Activated naive CD8-positive, alpha-beta T cell treated with anti-CD3 and anti-CD28 coated beads, Interleukin-2, amount 10 ng/mL, durations not matched to agents 7 days and 5 days (primary cell): ENCODE results near the gene FRYL. TPM values are rescaled to one million over a fixed set of nuclear protein-coding genes. Genes with fewer than 3 reads are reported as not detected.

Experiments
- ATAC-seq: fragments of 150-1000 bp; cut with Tn5 transposase; one replicate; pipeline ENCODE4 v1.10.0; 2021; ENCODE audit warnings: low read depth, moderate library complexity
- POLR2A ChIA-PET: fragments of 350-600 bp; sonication (Branson Sonifier 250); formaldehyde crosslinking; loops from one replicate; lab custom pipeline; 2021; ENCODE audit warnings: antibody characterized with exemption; lab: Charles Lee
- DNase-seq: peaks from one replicate; pipeline ENCODE4 v3.0.0; 2021
- H3K27ac Mint-ChIP-seq: one replicate; pipeline ENCODE4 v1.8.0; 2022; ENCODE audit warnings: mild to moderate bottlenecking, mixed read lengths
- H3K27me3 Mint-ChIP-seq: one replicate; pipeline ENCODE4 v1.8.0; 2022; ENCODE audit warnings: mild to moderate bottlenecking, moderate library complexity, mixed read lengths
- H3K36me3 Mint-ChIP-seq: one replicate; pipeline ENCODE4 v1.8.0; 2021; ENCODE audit warnings: mild to moderate bottlenecking, mixed read lengths
- H3K4me1 Mint-ChIP-seq: one replicate; pipeline ENCODE4 v1.8.0; 2021; ENCODE audit warnings: mixed read lengths
- H3K4me3 Mint-ChIP-seq: one replicate; pipeline ENCODE4 v1.8.0; 2022; ENCODE audit warnings: mild to moderate bottlenecking, moderate library complexity, mixed read lengths
- H3K9me3 Mint-ChIP-seq: one replicate; pipeline ENCODE4 v1.8.0; 2021; ENCODE audit warnings: mixed read lengths
- total RNA-seq, 2 experiments: library from RNA; stranded (reverse); gene quantifications; one replicate each; pipeline ENCODE4 v1.2.3, GENCODE V29; 2021

FRYL gene
- total RNA-seq, 2 experiments from 2014 or later = 95.9 to 114 TPM

GRCh38 chr4:48542888-48543287, 237.2 kb downstream of the FRYL start:
- no peak overlapping the region for H3K27ac Mint-ChIP-seq

GRCh38 chr4:48539597-48539996, 240.5 kb downstream of the FRYL start:
- no peaks in the 10 kb centered on the region for H3K4me1 Mint-ChIP-seq
- no peak for ATAC-seq
- no peak overlapping the region for H3K27ac Mint-ChIP-seq
- DNase-seq = no peak
- peaks cover 28% of the 10 kb centered on the region for H3K36me3 Mint-ChIP-seq
- H3K9me3 Mint-ChIP-seq = no peaks in the 10 kb centered on the region
- no peaks in the 10 kb centered on the region for H3K27me3 Mint-ChIP-seq
- POLR2A ChIA-PET = no interaction called here
- no peak overlapping the region for H3K4me3 Mint-ChIP-seq

More at GRCh38 chr4:48542888-48543287, 237.2 kb downstream of the FRYL start:
- no peak for DNase-seq
- H3K36me3 Mint-ChIP-seq = peaks cover 27% of the 10 kb centered on the region
- H3K4me3 Mint-ChIP-seq = no peak overlapping the region
- H3K9me3 Mint-ChIP-seq = no peaks in the 10 kb centered on the region
- no peak for ATAC-seq
- H3K27me3 Mint-ChIP-seq = no peaks in the 10 kb centered on the region
- POLR2A ChIA-PET = no interaction called here
- no peaks in the 10 kb centered on the region for H3K4me1 Mint-ChIP-seq

GRCh38 chr4:48538358-48538757, 241.7 kb downstream of the FRYL start:
- DNase-seq = no peak
- H3K9me3 Mint-ChIP-seq = no peaks in the 10 kb centered on the region
- H3K27ac Mint-ChIP-seq = no peak overlapping the region
- no peak overlapping the region for H3K4me3 Mint-ChIP-seq
- POLR2A ChIA-PET = no interaction called here
- H3K4me1 Mint-ChIP-seq = no peaks in the 10 kb centered on the region
- ATAC-seq = no peak
- no peaks in the 10 kb centered on the region for H3K27me3 Mint-ChIP-seq
- peaks cover 25% of the 10 kb centered on the region for H3K36me3 Mint-ChIP-seq

GRCh38 chr4:48526406-48526805, 253.7 kb downstream of the FRYL start:
- Mint-ChIP-seq H3K36me3 (peaks cover 50% of the 10 kb centered on the region), H3K9me3 (no peaks in the 10 kb centered on the region), H3K27me3 (no peaks in the 10 kb centered on the region), H3K27ac (no peak overlapping the region), H3K4me3 (no peak overlapping the region), H3K4me1 (peaks cover 5% of the 10 kb centered on the region)
- ATAC-seq = no peak
- POLR2A ChIA-PET = no interaction called here
- DNase-seq = no peak

GRCh38 chr4:48518143-48518542, 261.9 kb downstream of the FRYL start:
- no peaks in the 10 kb centered on the region for H3K27me3 Mint-ChIP-seq
- no peak for DNase-seq
- no peak overlapping the region for H3K4me3 Mint-ChIP-seq
- H3K36me3 Mint-ChIP-seq = peaks cover 43% of the 10 kb centered on the region
- no peak for ATAC-seq
- POLR2A ChIA-PET = no interaction called here
- peaks cover 2% of the 10 kb centered on the region for H3K4me1 Mint-ChIP-seq
- no peaks in the 10 kb centered on the region for H3K9me3 Mint-ChIP-seq
- no peak overlapping the region for H3K27ac Mint-ChIP-seq

GRCh38 chr4:48509543-48509942, 270.5 kb downstream of the FRYL start:
- POLR2A ChIA-PET = no interaction called here
- DNase-seq = no peak
- H3K27me3 Mint-ChIP-seq = no peaks in the 10 kb centered on the region
- no peak overlapping the region for H3K27ac Mint-ChIP-seq
- H3K4me3 Mint-ChIP-seq = no peak overlapping the region
- no peaks in the 10 kb centered on the region for H3K9me3 Mint-ChIP-seq
- ATAC-seq = no peak
- H3K4me1 Mint-ChIP-seq = no peaks in the 10 kb centered on the region
- peaks cover 29% of the 10 kb centered on the region for H3K36me3 Mint-ChIP-seq

- H3K36me3 Mint-ChIP-seq = peaks cover 25% of the 10 kb centered on the region
- ATAC-seq = no peak
- POLR2A ChIA-PET = no interaction called here
These were observed 273.4 kb downstream of the FRYL start for GRCh38 chr4:48506716-48507115.

GRCh38 chr4:48504352-48504751, 275.7 kb downstream of the FRYL start:
- peaks cover 25% of the 10 kb centered on the region for H3K36me3 Mint-ChIP-seq
- DNase-seq (no peak), ATAC-seq (no peak)
- POLR2A ChIA-PET = no interaction called here
- no peak overlapping the region for H3K4me3 Mint-ChIP-seq
- H3K4me1 Mint-ChIP-seq = peaks cover 7% of the 10 kb centered on the region
- H3K27me3 Mint-ChIP-seq = no peaks in the 10 kb centered on the region
- H3K27ac Mint-ChIP-seq = no peak overlapping the region
- H3K9me3 Mint-ChIP-seq = no peaks in the 10 kb centered on the region

More at GRCh38 chr4:48506716-48507115, 273.4 kb downstream of the FRYL start:
- Mint-ChIP-seq H3K27me3 (no peaks in the 10 kb centered on the region), H3K4me1 (peaks cover 5% of the 10 kb centered on the region), H3K27ac (no peak overlapping the region), H3K4me3 (no peak overlapping the region), H3K9me3 (no peaks in the 10 kb centered on the region)
- no peak for DNase-seq

GRCh38 chr4:48504026-48504330, 276.1 kb downstream of the FRYL start:
- Mint-ChIP-seq H3K4me1 (peaks cover 11% of the 10 kb centered on the region), H3K4me3 (no peak overlapping the region), H3K27me3 (no peaks in the 10 kb centered on the region), H3K27ac (no peak overlapping the region), H3K9me3 (no peaks in the 10 kb centered on the region), H3K36me3 (peaks cover 29% of the 10 kb centered on the region)
- POLR2A ChIA-PET = no interaction called here
- DNase-seq = no peak
- no peak for ATAC-seq

GRCh38 chr4:48503233-48504025, 276.6 kb downstream of the FRYL start:
- peaks cover 12% of the 10 kb centered on the region for H3K4me1 Mint-ChIP-seq
- POLR2A ChIA-PET = no interaction called here
- H3K27ac Mint-ChIP-seq = no peak overlapping the region
- H3K36me3 Mint-ChIP-seq = peaks cover 32% of the 10 kb centered on the region
- ATAC-seq (no peak), DNase-seq (no peak)
- no peaks in the 10 kb centered on the region for H3K9me3 Mint-ChIP-seq
- H3K4me3 Mint-ChIP-seq = no peak overlapping the region
- no peaks in the 10 kb centered on the region for H3K27me3 Mint-ChIP-seq

- ATAC-seq (no peak), DNase-seq (no peak)
- POLR2A ChIA-PET = no interaction called here
- Mint-ChIP-seq H3K9me3 (no peaks in the 10 kb centered on the region), H3K4me3 (no peak overlapping the region), H3K36me3 (peaks cover 31% of the 10 kb centered on the region), H3K27ac (no peak overlapping the region), H3K4me1 (peaks cover 12% of the 10 kb centered on the region), H3K27me3 (no peaks in the 10 kb centered on the region)
These were observed 280.5 kb downstream of the FRYL start for GRCh38 chr4:48499551-48500066.

GRCh38 chr4:48498895-48499294, 281.2 kb downstream of the FRYL start:
- H3K9me3 Mint-ChIP-seq = no peaks in the 10 kb centered on the region
- DNase-seq = no peak
- peaks cover 29% of the 10 kb centered on the region for H3K36me3 Mint-ChIP-seq
- no peaks in the 10 kb centered on the region for H3K27me3 Mint-ChIP-seq
- H3K4me3 Mint-ChIP-seq = no peak overlapping the region
- no peak for ATAC-seq
- peaks cover 8% of the 10 kb centered on the region for H3K4me1 Mint-ChIP-seq
- POLR2A ChIA-PET = no interaction called here
- H3K27ac Mint-ChIP-seq = no peak overlapping the region

GRCh38 chr4:48495941-48496340, 284.1 kb downstream of the FRYL start:
- Mint-ChIP-seq H3K9me3 (no peaks in the 10 kb centered on the region), H3K27ac (no peak overlapping the region), H3K4me3 (no peak overlapping the region), H3K4me1 (peaks cover 6% of the 10 kb centered on the region), H3K36me3 (peaks cover 22% of the 10 kb centered on the region), H3K27me3 (peaks cover 11% of the 10 kb centered on the region)
- POLR2A ChIA-PET = no interaction called here
- ATAC-seq (no peak), DNase-seq (no peak)

GRCh38 chr4:48493452-48494100, 286.5 kb downstream of the FRYL start:
- DNase-seq (no peak), ATAC-seq (no peak)
- H3K36me3 Mint-ChIP-seq = peaks cover 10% of the 10 kb centered on the region
- H3K4me3 Mint-ChIP-seq = no peak overlapping the region
- POLR2A ChIA-PET = no interaction called here
- H3K4me1 Mint-ChIP-seq = peaks cover 1% of the 10 kb centered on the region
- H3K9me3 Mint-ChIP-seq = no peaks in the 10 kb centered on the region
- peaks cover 25% of the 10 kb centered on the region for H3K27me3 Mint-ChIP-seq
- no peak overlapping the region for H3K27ac Mint-ChIP-seq
